Muscle layer of colon (tissue), 2 donors: Measurements from ENCODE around the gene UBN2.

Experiments
- H3K27ac ChIP-seq: one replicate; pipeline ENCODE4 v1.7.0; 2013; ENCODE audit warnings: low read depth, mild to moderate bottlenecking, low read length, moderate library complexity
- H3K27me3 ChIP-seq, 2 donors: one replicate each; pipeline ENCODE4 v1.7.0; 2013; ENCODE audit warnings: low read length in 2 of 2, mild to moderate bottlenecking in 2 of 2; ENCODE audit not compliant: insufficient read depth in 2 of 2, control insufficient read depth in 1 of 2
- H3K36me3 ChIP-seq: one replicate; pipeline ENCODE4 v1.7.0; 2013; ENCODE audit warnings: mild to moderate bottlenecking, low read length; ENCODE audit not compliant: insufficient read depth
- H3K4me1 ChIP-seq: one replicate; pipeline ENCODE4 v1.7.0; 2013; ENCODE audit warnings: mild to moderate bottlenecking, low read length; ENCODE audit not compliant: insufficient read depth
- H3K4me3 ChIP-seq, 2 donors: one replicate each; pipeline ENCODE4 v1.7.0; 2013; ENCODE audit warnings: low read length in 2 of 2, low read depth in 1 of 2, mild to moderate bottlenecking in 1 of 2, moderate library complexity in 1 of 2
- H3K9ac ChIP-seq: one replicate; pipeline ENCODE4 v1.7.0; 2013; ENCODE audit warnings: low read length
- H3K9me3 ChIP-seq: one replicate; pipeline ENCODE4 v1.7.0; 2013; ENCODE audit warnings: mild to moderate bottlenecking, low read length
- donor health status: abdominal sarcoma.
- donor health status: Adenocarcinoma of cecum.

Gene UBN2

GRCh38 chr7:139339025-139339424 is 108.0 kb downstream of the UBN2 start:
- Histone ChIP-seq H3K27ac (no peak overlapping the region), H3K36me3 (no peaks in the 10 kb centered on the region), H3K9ac (no peak overlapping the region), H3K9me3 (no peaks in the 10 kb centered on the region), H3K4me3 (no peak overlapping the region), H3K4me1 (peaks cover 12% of the 10 kb centered on the region), H3K27me3 (no peaks in the 10 kb centered on the region)

- Histone ChIP-seq H3K27me3 (no peaks in the 10 kb centered on the region), H3K9me3 (no peaks in the 10 kb centered on the region), H3K36me3 (no peaks in the 10 kb centered on the region), H3K4me1 (peaks cover 12% of the 10 kb centered on the region), H3K4me3 (peak overlapping the region; percentile 92 to 97), H3K9ac (no peak overlapping the region), H3K27ac (peak overlapping the region; percentile 100)
Observed at GRCh38 chr7:139339698-139340036, 108.6 kb downstream of the UBN2 start.

GRCh38 chr7:139340037-139340807 is 109.2 kb downstream of the UBN2 start:
- H3K27me3 ChIP-seq: no peaks in the 10 kb centered on the region
- H3K27ac ChIP-seq: peak overlapping the region; percentile 100
- H3K36me3 ChIP-seq: no peaks in the 10 kb centered on the region
- H3K9ac ChIP-seq: peak overlapping the region; percentile 99
- H3K9me3 ChIP-seq: no peaks in the 10 kb centered on the region
- H3K4me3 ChIP-seq: peak overlapping the region; percentile 92 to 97
- H3K4me1 ChIP-seq: peaks cover 12% of the 10 kb centered on the region

- H3K27ac ChIP-seq: peak overlapping the region; percentile 100
- peak overlapping the region; percentile 99 for H3K9ac ChIP-seq
- peak overlapping the region; percentile 92 to 97 for H3K4me3 ChIP-seq
- H3K4me1 ChIP-seq: peaks cover 12% of the 10 kb centered on the region
- no peaks in the 10 kb centered on the region for H3K27me3 ChIP-seq
- no peaks in the 10 kb centered on the region for H3K36me3 ChIP-seq
- H3K9me3 ChIP-seq: no peaks in the 10 kb centered on the region
Observed at GRCh38 chr7:139340808-139341057, 109.7 kb downstream of the UBN2 start.

GRCh38 chr7:139341058-139341775 is 110.2 kb downstream of the UBN2 start, which contains the start of gene FMC1:
TSS of gene FMC1 (plus strand) at chr7:139341337. CDS start at chr7:139341385, 48 bp downstream.
- Histone ChIP-seq H3K36me3 (peaks cover 1% of the 10 kb centered on the region), H3K4me1 (peaks cover 12% of the 10 kb centered on the region), H3K27ac (peak within 1 kb of the TSS; percentile 100), H3K4me3 (peak within 1 kb of the TSS; percentile 92 to 97), H3K9ac (peak within 1 kb of the TSS; percentile 99), H3K27me3 (no peaks in the 10 kb centered on the region), H3K9me3 (no peaks in the 10 kb centered on the region)

GRCh38 chr7:139341776-139342226 is 110.8 kb downstream of the UBN2 start:
- Histone ChIP-seq H3K9me3 (no peaks in the 10 kb centered on the region), H3K9ac (peak overlapping the region; percentile 99), H3K27ac (peak overlapping the region; percentile 100), H3K4me1 (peaks cover 12% of the 10 kb centered on the region), H3K27me3 (no peaks in the 10 kb centered on the region), H3K36me3 (peaks cover 7% of the 10 kb centered on the region), H3K4me3 (peak overlapping the region; percentile 92 to 97)

GRCh38 chr7:139345042-139345441 is 114.0 kb downstream of the UBN2 start:
- Histone ChIP-seq H3K4me3 (no peak overlapping the region), H3K27ac (no peak overlapping the region), H3K9me3 (no peaks in the 10 kb centered on the region), H3K27me3 (no peaks in the 10 kb centered on the region), H3K36me3 (peaks cover 12% of the 10 kb centered on the region), H3K9ac (no peak overlapping the region), H3K4me1 (peaks cover 12% of the 10 kb centered on the region)

GRCh38 chr7:139351027-139351426 is 120.0 kb downstream of the UBN2 start:
- no peaks in the 10 kb centered on the region for H3K9me3 ChIP-seq
- no peak overlapping the region for H3K27ac ChIP-seq
- H3K36me3 ChIP-seq: peaks cover 12% of the 10 kb centered on the region
- no peak overlapping the region for H3K9ac ChIP-seq
- H3K27me3 ChIP-seq: no peaks in the 10 kb centered on the region
- H3K4me3 ChIP-seq: no peak overlapping the region
- no peaks in the 10 kb centered on the region for H3K4me1 ChIP-seq

- Histone ChIP-seq H3K27ac (no peak overlapping the region), H3K27me3 (no peaks in the 10 kb centered on the region), H3K9ac (no peak overlapping the region), H3K4me3 (no peak overlapping the region), H3K36me3 (no peaks in the 10 kb centered on the region), H3K9me3 (no peaks in the 10 kb centered on the region), H3K4me1 (no peaks in the 10 kb centered on the region)
Observed at GRCh38 chr7:139354729-139355128, 123.7 kb downstream of the UBN2 start.

- no peaks in the 10 kb centered on the region for H3K36me3 ChIP-seq
- no peaks in the 10 kb centered on the region for H3K9me3 ChIP-seq
- no peak overlapping the region for H3K4me3 ChIP-seq
- H3K4me1 ChIP-seq: no peaks in the 10 kb centered on the region
- H3K27ac ChIP-seq: no peak overlapping the region
- H3K27me3 ChIP-seq: no peaks in the 10 kb centered on the region
- no peak overlapping the region for H3K9ac ChIP-seq
Observed at GRCh38 chr7:139355320-139355719, 124.3 kb downstream of the UBN2 start.
